ENCODE data around the gene NRCAM. TPM values are rescaled to one million over a fixed set of nuclear protein-coding genes. Genes with fewer than 3 reads are reported as not detected.
"Not testable (repeated sequence)": the region's sequence is repeated elsewhere in the genome, so short reads cannot be mapped to it uniquely, and the experiment has no call there.

Gene NRCAM
- total RNA-seq = 16.2 TPM

DNA sequence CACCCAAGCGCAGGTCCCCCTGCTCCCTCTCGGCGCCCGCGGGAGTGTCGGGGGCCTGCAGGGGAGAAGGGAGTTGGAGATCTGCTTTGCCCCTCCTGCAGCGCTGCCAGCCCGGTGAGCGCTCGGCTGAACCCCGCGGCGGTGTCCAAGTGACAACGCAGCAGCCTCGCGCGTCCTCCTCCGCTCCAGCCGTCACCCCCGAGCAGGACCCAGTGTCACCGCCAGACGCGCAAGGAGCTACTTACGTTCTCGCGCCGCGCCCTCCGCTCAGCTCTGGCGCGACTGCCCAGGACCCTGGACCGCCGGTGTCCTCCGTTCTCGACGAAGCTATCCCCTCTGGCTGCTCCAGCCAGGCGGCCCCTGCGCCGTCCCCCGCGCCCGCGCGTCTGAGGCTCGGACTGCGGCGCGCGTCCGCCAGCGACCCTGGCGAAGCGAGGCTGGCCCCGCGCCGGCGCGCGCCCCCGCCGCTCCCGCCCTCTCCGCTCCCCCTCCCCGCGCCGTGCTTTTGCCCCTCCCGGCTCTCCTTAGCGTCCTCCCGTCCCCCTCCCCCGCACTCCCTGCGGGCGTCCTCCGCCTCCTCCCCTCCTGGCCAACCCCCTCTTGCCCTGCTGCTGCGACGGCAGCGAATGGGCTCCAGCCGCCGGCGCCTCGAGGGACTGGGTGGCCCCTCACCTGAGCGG is at the start of gene NRCAM:
Gene NRCAM, minus strand, starts transcription at position 439 of the 680 bp plus-strand sequence. CDS start 216,372 bp downstream, outside the sequence.
- peak; percentile 83 for DNase-seq

DNA sequence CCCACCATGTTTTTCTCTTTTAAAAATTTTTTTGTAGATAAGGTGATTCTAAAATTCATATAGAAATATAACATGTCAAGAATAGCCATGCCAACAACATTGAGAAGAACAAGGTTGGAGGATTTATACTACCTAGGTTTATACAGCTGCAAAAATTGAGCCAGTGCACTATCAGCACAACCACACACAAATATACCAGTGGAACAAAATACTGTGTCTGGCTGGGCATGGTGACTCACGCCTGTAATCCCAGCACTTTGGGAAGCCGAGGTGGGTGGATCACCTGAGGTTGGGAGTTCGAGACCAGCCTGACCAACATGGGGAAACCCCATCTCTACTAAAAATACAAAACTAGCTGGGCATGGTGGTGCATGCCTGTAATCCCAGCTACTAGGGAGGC is 48.3 kb upstream of the NRCAM start:
- DNase-seq = not testable (repeated sequence)

DNA sequence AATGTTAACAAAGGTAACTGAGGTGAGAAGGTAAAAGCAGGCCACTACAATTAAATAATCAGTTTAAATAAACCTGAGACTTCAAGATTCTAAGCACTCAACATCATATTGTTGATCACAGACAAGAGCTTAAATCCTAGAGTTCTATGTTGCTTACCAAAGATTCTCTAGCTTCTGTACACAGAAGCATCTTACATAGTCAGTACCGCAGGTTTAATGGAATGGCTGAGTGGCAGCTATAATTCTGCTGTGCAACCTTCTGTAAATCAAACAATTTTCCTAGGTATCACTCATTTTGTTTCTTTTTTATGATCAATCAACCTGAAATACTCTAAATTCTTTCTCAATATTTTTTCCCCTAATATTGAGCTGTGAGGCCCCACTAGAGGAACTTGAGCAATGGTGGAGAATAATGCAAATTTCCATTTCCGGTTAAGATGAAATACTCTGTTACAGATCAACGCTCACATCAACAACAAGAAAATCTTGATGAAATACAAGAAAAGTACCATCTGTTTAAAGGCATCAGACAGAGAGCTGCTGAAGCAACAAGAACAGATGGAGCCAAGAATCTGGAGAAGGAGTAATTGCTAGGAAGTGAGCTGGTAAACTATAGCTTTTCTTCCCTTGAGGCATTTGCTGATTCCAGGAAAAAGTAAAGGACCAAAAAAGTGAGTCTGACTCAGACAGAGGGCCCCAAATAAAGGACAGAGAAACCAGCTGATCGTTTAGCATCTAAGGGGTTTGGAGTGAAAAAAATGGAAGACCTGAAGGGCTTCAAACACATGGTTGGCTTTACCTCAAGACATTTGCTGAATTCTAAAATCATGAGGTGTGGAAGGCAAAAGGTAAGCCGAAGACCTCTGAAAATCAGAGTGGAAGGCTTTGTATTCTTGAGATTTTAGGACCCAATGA is 47.1 kb upstream of the NRCAM start:
- peak; percentile 36 for DNase-seq

DNA sequence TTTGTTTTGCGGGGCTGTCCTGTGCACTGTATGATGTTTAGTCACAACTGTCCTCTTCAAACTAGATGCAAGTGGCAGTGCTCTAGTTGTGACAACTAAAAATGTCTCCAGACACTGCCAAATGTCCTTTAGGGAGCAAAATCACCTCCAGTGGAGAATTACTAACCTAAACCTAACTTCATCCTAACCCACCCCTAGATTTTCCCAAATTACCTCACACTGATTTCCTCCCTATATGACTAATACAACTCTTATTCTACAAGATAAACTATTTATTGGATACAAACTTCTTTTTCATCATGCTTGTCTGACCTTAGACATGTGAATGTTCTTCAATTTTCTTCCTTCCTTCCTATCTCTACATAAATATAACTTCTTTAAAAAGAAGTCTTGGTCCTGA is 43.3 kb upstream of the NRCAM start:
- DNase-seq = no peak

DNA sequence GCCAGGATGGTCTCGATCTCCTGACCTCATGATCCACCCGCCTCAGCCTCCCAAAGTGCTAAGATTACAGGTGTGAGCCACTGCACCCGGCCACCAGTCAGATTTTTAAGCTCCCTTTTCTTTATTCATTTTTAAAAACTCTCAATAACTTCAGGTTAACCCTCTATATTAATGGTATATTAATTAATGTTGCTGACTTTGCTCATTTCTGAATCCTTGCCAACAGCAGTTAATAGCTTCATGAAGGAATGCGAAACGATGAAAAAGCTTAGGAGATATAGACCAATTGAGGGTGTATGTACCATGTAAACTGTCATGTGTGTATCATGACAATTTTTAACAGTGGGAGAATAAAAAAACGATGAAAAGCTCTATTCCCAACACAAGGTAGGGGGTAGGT is 42.2 kb upstream of the NRCAM start:
- DNase-seq = no peak

DNA sequence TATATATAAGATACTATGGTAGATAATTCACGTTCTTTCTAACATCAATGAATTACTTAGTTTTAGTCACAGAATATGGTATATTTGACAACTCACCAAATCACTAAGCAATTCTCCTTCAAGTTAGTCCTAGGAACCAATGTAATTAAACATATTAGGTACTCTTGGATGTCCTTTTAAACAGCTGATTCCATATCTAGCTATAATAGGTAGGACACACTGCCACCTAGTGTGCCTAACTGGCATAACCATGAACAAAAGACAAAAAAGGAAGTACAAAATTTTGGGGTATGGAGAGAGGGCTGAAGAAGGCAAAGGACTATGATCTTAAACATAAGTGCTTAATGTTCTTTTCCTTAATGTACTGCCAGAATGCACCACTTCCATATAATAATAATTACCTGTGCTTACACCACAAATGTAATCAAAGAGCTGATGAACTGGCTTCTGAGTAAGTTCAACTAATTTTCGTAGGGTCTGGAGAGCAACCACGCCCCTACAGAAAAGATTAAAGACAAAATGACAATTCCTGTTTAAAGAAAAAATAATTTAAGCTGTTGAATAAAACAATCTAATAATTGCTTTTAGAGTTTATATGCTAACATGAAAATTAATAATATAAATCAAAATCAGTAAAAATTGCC is 41.0 kb upstream of the NRCAM start:
- peak; percentile 77 for DNase-seq

DNA sequence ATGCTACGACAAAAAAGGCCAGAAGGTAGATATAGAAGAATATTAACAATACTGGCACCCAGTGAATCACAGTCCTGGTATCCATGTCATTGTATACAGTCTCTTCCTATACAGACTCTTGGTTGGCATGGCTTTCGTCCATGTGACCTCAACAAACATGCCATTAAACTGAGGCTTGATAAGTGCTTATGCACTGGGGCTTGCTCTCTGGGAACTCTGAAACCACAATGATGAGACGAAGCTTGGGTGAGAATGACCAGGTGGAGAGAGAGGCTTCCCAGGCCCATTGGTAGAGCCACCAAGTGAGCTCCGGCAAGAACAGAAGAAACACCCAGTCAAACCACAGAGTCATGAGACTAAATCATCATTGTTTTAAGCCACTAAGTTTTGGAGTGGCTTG is 36.5 kb upstream of the NRCAM start:
- DNase-seq = no peak

DNA sequence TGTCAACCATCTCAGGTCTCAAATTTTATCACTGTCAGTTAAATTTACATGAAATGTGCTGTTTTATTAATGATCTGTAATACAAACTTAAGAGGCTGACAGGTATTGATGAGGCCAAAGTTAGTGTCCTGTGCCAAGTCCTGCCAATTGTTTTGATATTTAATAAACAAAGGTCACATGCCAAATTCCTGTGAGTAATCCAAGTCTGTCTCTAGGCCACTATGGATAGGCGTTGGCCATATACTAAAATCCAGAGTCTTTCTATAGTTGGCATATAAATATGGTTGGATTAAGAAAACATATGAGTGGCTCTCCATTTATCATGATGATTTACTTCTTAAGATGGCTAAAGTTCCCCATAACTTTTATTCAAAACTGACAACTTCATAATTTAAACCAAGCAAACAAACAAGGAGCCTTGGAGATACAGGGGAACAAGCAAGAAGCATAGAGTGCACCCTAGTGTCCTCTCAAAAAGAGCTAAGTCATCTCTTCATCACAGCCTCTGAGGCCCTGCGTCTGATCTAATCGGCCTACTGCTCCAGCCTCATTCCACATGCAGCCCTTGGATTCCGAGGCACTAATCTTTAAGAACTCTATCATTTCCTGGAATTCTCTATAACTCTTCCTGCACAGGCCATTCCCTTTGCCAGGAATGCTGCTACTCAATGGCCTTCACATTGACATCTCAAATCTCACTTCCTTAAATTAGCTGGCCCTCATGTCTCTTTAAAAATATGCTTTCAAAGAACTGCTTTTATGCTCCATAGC is 32.7 kb upstream of the NRCAM start:
- DNase-seq = no peak

DNA sequence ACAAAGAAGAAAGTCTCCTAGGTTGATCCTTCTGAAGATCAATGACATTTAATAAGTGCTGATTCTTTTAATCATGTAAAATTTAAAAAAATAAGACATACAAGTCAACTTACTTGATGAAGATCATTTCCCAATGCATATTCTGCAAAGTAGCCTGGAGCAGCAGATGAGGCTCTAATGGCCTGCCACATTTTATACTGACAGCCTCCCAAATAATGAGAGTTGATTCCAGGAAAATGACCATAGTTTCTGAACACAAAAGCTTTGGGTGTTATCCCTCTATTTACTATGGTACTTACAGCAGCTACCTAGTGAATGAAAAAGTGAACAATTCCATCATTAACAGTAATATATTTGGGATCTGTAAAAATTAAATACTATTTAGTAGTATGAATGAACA is 31.4 kb upstream of the NRCAM start:
- DNase-seq = no peak

DNA sequence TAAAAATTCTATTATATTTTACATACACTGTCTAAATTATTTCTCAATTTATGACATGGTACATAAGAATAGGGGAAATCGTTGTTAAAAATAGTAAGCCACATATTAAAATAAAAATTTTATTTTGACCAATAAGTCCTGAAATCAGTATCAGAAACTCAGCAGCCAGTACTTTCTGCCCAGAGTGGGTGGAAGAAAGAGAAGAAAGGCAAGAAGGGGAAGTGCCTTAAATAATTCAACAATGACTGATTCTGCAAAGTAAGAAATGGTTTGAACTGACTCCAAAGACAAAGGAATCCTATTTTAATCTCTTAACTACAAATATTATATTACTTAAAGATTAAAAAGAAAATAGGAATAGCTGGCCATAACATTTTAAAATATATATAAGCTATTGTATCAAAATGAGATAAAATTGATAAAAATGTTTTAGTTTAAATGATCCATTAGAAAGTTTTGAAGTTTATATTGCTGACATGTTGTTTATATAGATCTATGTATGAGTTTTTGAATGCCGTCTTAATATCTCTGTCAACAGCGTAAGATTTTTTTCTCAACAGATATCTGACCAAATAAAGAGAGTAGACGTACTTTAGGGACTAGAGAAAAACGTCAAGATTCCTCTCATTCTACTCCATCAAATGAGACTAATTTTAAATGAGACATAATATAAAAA is 30.2 kb upstream of the NRCAM start:
- no peak for DNase-seq

DNA sequence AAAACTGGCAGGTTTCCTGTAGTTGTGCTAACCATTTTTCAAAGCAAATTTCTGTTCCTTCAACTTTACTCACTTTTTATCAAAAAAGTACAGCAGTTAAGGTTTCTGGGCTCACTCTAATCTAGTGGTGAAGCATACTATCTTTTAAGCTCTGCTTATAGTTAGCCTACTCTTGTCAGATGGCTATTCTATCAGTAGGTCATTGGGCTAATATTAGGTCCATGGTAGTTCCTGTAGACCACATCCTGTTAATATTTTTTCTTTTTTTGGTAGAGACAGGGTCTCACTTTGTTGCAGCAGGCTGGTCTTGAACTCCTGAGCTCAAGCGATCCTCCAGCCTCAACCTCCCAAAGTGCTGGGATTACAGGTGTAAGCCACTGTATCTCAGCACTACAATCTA is 27.9 kb upstream of the NRCAM start:
- DNase-seq = no peak

DNA sequence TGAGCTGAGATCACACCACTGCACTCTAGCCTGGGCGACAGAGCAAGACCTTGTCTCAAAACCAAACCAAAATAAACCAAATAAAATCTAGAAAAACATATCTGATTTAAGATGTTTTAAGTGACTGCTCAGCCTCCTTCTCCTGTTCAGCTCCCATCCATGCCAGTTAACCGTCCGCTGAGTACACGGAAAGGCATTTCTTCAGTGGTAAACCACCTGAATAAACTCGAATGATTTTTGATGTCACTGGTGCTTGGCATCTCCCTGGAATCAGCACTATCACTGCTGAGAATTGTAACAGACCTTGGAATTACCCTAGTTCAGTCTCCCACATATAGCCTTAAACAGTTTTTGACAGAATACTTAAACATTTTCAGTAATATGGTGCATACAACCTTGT is 24.1 kb upstream of the NRCAM start:
- no peak for DNase-seq

DNA sequence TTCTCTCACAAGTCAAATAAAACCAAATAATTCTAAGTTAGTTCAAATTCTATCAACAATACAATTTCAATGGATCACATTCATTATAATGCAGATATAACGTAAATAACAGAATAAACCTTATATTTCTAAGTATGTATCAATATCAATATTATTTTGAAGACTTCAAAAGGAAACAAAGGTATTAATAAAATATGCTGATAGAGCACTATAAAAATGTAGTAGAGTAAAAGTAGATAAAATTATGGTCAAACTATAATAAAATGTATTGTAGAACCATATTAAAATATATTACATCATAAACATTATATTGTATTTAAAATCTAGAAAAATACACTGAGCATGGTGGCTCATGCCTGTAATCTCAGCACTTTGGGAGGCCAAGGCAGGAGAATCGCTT is 23.5 kb upstream of the NRCAM start:
- DNase-seq = no peak

DNA sequence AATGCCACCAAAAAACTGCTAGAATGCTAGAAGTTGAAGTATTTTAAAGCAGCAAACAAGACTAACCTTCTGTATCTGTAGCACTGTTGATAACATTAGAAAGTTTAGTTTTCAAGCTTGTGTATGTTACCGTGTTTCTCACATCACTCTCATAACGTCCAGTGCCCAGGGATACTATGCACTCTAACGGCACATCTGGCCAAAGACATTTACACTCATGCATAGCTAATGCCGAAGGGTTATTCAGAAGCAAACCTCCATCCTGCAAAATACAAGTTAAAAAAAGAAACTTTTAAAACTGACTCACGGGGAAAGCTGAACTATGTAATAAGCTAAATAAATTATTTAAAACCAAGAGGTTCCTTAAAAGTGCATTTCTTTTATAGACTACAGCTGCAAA is 22.9 kb upstream of the NRCAM start:
- DNase-seq = no peak

DNA sequence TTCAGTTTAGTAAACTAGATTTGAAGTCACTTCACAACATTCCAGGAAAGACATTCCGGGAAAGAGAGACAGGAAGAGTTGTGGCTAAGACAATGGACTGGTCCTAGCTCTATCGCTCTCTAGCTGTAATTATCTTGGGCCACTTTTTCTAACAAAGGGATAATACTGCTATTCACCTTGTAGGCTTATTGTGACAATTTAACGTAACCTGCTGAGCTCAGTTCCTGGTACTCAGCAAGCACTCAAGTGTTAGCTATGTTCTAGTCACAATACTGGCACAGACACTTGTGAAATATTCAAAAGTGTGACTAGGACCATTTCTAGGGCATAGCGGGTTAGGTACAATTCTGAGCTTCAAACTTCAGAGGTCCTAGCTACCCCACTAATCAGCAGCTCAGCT is 12.0 kb upstream of the NRCAM start:
- no peak for DNase-seq

DNA sequence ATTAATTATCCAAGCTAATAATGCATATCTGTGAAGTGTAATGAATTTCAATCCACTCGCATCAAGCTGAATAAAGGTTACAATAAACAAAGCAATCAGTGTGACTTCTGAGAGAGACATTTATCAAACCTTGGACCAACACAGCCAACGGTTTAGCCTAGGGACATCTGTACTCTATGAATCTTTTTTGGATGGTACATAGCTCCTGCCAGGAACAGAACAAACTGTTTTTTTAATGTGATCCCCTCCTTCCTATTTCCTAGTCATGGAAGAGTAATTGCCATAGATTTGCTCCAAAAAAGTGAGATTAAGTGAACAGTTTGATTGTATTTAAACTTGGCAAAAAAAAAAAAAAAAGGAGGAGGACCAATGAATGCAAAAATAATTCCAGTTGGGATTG is 11.2 kb upstream of the NRCAM start:
- DNase-seq = no peak

DNA sequence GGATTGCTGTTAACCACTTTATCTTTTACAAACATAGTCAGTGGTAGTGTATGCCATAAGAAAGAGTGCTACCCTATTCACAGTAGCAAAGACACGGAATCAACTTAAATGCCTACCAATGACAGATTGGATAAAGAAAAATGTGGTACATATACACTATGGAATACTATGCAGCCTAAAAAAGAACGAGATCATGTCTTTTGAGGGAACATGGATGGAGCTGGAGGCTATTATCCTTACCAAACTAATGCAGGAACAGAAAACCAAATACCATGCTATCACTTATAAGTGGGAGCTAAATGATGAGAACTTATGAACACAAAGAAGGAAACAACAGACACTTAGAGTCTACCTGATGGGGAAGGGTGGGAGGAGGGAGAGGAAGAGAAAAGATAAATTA is 10.1 kb upstream of the NRCAM start:
- not testable (repeated sequence) for DNase-seq

DNA sequence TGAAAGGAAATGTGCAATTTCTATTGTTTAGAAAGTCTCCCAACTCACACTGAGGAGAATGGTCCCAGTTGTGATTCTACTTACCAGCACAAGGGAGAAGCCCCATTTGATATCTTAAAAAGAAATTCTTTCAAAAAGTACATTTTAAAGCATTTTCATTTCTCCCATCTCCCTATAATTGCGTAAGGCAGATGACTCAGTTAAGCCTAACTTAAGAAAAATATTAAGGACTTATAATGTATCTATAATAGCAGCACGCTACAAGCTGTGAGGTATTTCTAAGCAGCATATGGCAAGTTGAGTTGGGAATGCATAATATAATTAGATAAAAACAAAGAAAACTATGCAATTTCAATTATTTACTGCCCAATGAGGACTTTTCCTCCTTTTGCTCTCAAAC is 8.5 kb upstream of the NRCAM start:
- DNase-seq = no peak

DNA sequence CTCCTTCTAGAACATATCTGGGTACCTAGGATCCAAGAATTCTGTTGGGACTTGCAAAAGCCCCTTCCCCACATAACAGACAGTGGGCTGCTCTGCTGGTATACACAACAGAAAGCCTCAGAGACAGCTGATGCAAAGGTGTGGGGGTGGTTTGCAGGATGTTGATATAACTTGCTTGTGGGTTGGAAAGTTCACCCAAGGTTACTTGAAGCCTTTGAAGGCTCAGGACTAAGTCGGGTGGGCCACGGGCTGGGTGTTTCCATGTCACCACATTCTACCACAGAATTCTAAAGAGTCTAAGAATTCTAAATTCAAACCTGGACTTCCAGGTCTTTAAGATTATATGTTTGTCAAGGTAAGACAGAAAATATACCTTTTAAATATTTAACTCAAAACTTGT is 7.4 kb upstream of the NRCAM start:
- DNase-seq = no peak

DNA sequence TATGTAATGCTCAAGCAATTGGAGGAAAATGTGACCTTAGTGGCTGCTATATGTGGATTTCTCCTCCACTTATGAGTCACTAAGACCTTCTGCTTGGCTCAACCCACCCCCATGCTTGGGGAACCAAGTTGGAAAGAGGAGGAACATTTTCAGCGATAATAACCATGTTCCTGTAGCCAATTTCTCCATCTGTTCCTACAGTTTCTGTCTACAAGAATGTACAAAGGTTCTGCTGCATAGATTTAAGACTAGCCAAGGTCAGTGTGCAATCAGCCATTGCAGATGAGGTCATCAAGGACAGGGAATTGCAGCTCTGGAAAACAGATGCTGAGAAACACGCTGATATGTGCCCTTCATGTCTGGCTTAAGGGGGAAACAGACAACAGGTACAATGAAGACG is 5.6 kb upstream of the NRCAM start:
- DNase-seq = peak; percentile 32

DNA sequence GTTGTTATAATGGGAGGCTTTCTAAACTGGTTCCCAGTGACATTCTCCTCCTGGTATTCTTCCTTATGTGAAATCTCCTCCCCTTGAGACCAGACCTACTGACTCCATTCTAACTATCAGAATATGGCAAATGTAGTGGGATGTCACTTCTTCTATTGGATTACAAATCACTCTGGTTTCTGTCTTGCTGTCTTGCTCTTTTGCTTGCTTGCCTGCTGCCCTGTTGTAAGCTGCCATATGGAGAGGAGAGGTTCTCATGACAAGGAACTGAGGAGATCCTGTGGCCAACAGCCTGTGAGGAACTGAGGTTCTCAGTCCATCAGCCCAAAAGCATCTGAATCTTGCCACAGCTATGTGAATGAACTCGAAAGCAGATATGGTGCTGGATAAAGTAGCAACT is 4.7 kb upstream of the NRCAM start:
- DNase-seq = no peak
